Esophagus muscularis mucosa (tissue), 3 donors: Measurements from ENCODE around the gene ZNF521.

Source experiments
- EP300 ChIP-seq: sonication (generic); formaldehyde crosslinking; IDR thresholded peaks from one replicate; pipeline ENCODE4 v1.6.1; 2017; ENCODE audit warnings: antibody characterized with exemption
- POLR2A ChIP-seq: fragments of 450-650 bp; IDR thresholded peaks from one replicate; pipeline ENCODE4 v1.6.1; 2017; ENCODE audit warnings: antibody characterized with exemption, moderate library complexity, mild to moderate bottlenecking, low read depth
- POLR2AphosphoS5 ChIP-seq, 2 donors: sonication (generic); formaldehyde crosslinking; IDR thresholded peaks; one replicate each; pipeline ENCODE4 v1.6.1; 2017; ENCODE audit warnings: antibody characterized with exemption in 2 of 2

- TF ChIP-seq POLR2A (no peak), EP300 (no peak), POLR2AphosphoS5 (IDR thresholded peaks at IDR 0.05) (no peak)
These were observed 20.0 kb downstream of the ZNF521 start for GRCh38 chr18:25332002-25332401.
